ENCODE data around the gene SCN10A. TPM values are rescaled to one million over a fixed set of nuclear protein-coding genes. Genes with fewer than 3 reads are reported as not detected.
A peak's percentile ranks its signal among the peaks of the same experiment; 100 is the strongest.

SCN10A gene
- total and polyA plus RNA-seq, 2 of the 13 experiments (the other 11 are each of a cell fraction or from before 2014, with no cell fraction given) = not detected

DNA sequence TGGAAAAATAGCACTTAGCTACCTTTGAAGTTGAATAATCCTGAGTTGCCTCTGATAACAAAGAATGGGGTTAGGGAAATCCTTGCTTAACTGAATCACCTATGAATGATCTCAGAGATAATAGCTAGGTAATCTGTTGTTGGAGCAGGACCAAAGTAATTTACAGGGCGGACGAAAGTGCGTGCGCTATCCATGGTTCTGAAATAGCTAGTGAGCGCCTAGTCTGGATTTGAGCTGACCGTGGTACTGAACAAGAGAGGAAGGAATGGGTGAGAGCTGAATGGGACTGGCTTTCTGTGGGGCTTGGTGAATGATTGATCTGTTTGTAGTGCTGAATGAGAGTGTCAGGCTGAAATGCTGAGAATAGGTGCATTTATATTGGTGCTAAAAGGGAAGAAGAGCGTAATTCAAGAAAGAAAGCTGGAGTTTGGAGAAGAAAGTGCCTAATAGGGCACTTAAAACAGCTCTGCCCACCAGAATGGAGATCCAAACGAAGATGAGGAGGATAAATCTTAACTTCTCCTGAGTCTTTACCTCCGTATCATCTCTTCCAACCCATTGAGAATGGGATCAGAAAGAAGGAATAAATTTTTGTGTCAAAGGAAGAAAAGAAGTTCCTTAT, 10.1 kb downstream of the SCN10A start (continued):
- TF ChIP-seq ZC3H4 (CRISPR knock-in tag; IDR thresholded peaks at IDR 0.05; ENCODE audit: borderline replicate concordance) (peak; percentile 75; the same call in 1 of the 2 replicates), ZNF225 (CRISPR knock-in tag; IDR thresholded peaks at IDR 0.05) (peak; percentile 79; the same call in 1 of the 2 replicates), ZNF720 (CRISPR knock-in tag; IDR thresholded peaks at IDR 0.05) (peak; percentile 98), SP5 (CRISPR knock-in tag; IDR thresholded peaks at IDR 0.05; ENCODE audit: borderline replicate concordance, low read depth) (0 out of 2 replicates have a peak, but pooled peaks have one; percentile 40), ARNT2 (CRISPR knock-in tag; IDR thresholded peaks at IDR 0.05; ENCODE audit: low read depth) (peak; percentile 98), PTBP1 (IDR thresholded peaks at IDR 0.05; ENCODE audit: low read depth, low read length, poor library complexity, severe bottlenecking) (no peak), TCF7L2 (IDR thresholded peaks at IDR 0.05; ENCODE audit: low read depth, low read length) (no peak), SNAPC2 (CRISPR knock-in tag; IDR thresholded peaks at IDR 0.05) (peak; percentile 96), ZNF883 (CRISPR knock-in tag; IDR thresholded peaks at IDR 0.05; ENCODE audit: not compliant biosample characterization) (peak; percentile 83)
- TF ChIP-seq, protein P1, sequence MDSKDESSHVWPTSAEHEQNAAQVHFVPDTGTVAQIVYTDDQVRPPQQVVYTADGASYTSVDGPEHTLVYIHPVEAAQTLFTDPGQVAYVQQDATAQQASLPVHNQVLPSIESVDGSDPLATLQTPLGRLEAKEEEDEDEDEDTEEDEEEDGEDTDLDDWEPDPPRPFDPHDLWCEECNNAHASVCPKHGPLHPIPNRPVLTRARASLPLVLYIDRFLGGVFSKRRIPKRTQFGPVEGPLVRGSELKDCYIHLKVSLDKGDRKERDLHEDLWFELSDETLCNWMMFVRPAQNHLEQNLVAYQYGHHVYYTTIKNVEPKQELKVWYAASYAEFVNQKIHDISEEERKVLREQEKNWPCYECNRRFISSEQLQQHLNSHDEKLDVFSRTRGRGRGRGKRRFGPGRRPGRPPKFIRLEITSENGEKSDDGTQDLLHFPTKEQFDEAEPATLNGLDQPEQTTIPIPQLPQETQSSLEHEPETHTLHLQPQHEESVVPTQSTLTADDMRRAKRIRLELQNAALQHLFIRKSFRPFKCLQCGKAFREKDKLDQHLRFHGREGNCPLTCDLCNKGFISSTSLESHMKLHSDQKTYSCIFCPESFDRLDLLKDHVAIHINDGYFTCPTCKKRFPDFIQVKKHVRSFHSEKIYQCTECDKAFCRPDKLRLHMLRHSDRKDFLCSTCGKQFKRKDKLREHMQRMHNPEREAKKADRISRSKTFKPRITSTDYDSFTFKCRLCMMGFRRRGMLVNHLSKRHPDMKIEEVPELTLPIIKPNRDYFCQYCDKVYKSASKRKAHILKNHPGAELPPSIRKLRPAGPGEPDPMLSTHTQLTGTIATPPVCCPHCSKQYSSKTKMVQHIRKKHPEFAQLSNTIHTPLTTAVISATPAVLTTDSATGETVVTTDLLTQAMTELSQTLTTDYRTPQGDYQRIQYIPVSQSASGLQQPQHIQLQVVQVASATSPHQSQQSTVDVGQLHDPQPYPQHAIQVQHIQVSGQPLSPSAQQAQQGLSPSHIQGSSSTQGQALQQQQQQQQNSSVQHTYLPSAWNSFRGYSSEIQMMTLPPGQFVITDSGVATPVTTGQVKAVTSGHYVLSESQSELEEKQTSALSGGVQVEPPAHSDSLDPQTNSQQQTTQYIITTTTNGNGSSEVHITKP (CRISPR knock-in tag; IDR thresholded peaks at IDR 0.05; ENCODE audit: low read depth) = peak; percentile 91
- TF ChIP-seq, protein P2, sequence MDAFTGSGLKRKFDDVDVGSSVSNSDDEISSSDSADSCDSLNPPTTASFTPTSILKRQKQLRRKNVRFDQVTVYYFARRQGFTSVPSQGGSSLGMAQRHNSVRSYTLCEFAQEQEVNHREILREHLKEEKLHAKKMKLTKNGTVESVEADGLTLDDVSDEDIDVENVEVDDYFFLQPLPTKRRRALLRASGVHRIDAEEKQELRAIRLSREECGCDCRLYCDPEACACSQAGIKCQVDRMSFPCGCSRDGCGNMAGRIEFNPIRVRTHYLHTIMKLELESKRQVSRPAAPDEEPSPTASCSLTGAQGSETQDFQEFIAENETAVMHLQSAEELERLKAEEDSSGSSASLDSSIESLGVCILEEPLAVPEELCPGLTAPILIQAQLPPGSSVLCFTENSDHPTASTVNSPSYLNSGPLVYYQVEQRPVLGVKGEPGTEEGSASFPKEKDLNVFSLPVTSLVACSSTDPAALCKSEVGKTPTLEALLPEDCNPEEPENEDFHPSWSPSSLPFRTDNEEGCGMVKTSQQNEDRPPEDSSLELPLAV (CRISPR knock-in tag; conservative IDR thresholded peaks at IDR 0.05; ENCODE audit: low read depth) = peak; percentile 80; the same call in 1 of the 2 replicates
- TF ChIP-seq, protein P3, sequence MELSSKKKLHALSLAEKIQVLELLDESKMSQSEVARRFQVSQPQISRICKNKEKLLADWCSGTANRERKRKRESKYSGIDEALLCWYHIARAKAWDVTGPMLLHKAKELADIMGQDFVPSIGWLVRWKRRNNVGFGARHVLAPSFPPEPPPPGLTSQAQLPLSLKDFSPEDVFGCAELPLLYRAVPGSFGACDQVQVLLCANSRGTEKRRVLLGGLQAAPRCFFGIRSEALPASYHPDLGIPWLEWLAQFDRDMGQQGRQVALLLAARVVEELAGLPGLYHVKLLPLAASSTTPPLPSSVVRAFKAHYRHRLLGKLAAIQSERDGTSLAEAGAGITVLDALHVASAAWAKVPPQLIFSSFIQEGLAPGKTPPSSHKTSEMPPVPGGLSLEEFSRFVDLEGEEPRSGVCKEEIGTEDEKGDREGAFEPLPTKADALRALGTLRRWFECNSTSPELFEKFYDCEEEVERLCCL (CRISPR knock-in tag; IDR thresholded peaks at IDR 0.05; ENCODE audit: borderline replicate concordance) = peak; percentile 99
- TF ChIP-seq, protein P4, sequence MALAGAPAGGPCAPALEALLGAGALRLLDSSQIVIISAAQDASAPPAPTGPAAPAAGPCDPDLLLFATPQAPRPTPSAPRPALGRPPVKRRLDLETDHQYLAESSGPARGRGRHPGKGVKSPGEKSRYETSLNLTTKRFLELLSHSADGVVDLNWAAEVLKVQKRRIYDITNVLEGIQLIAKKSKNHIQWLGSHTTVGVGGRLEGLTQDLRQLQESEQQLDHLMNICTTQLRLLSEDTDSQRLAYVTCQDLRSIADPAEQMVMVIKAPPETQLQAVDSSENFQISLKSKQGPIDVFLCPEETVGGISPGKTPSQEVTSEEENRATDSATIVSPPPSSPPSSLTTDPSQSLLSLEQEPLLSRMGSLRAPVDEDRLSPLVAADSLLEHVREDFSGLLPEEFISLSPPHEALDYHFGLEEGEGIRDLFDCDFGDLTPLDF (CRISPR knock-in tag; IDR thresholded peaks at IDR 0.05) = peak; percentile 89
- TF ChIP-seq, protein P5, sequence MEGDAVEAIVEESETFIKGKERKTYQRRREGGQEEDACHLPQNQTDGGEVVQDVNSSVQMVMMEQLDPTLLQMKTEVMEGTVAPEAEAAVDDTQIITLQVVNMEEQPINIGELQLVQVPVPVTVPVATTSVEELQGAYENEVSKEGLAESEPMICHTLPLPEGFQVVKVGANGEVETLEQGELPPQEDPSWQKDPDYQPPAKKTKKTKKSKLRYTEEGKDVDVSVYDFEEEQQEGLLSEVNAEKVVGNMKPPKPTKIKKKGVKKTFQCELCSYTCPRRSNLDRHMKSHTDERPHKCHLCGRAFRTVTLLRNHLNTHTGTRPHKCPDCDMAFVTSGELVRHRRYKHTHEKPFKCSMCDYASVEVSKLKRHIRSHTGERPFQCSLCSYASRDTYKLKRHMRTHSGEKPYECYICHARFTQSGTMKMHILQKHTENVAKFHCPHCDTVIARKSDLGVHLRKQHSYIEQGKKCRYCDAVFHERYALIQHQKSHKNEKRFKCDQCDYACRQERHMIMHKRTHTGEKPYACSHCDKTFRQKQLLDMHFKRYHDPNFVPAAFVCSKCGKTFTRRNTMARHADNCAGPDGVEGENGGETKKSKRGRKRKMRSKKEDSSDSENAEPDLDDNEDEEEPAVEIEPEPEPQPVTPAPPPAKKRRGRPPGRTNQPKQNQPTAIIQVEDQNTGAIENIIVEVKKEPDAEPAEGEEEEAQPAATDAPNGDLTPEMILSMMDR (CRISPR knock-in tag; IDR thresholded peaks at IDR 0.05) = no peak

All from HepG2 (cell line).